Camera-type eye (tissue), 1 donor: ENCODE measurements around the gene RSPH9. TPM values are rescaled to one million over a fixed set of nuclear protein-coding genes. Genes with fewer than 3 reads are reported as not detected.

Experiments
- total RNA-seq: library from RNA; depleted of rRNA; stranded (reverse); fragments of >200 nt; gene quantifications from one replicate; pipeline ENCODE4 v1.2.3, GENCODE V29; 2014

RSPH9 gene
- 1.7 TPM for total RNA-seq

GRCh38 chr6:43644940-43645612 lies at the start of gene RSPH9:
Gene RSPH9 (plus strand): TSS chr6:43645036. CDS start chr6:43645099, 63 bp downstream.

DNA sequence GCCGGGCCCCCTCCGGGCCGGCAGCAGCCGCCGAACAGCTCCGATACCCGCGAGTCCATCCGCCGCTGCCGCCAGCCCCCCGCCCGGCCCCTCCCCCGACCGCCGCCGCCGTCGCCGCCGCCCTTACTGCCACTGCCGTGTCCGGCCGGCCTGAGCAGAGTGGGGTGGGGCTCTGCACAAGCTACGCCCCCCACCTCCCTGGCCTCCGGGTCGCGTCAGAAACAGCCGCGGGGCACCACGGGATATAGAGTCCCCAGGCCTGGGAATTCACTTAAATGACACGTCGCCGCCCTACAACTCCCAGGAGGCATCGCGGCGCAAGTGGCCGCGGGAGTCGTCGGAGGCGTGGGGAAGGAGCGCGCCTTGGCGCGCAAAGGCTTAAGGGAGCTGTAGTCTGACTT lies 15.7 kb upstream of the RSPH9 start, which contains the start of gene GTPBP2:
GTPBP2 (minus strand) TSS at position 161 of the 401 bp plus-strand sequence; CDS start at position 59, 102 bp downstream.

DNA sequence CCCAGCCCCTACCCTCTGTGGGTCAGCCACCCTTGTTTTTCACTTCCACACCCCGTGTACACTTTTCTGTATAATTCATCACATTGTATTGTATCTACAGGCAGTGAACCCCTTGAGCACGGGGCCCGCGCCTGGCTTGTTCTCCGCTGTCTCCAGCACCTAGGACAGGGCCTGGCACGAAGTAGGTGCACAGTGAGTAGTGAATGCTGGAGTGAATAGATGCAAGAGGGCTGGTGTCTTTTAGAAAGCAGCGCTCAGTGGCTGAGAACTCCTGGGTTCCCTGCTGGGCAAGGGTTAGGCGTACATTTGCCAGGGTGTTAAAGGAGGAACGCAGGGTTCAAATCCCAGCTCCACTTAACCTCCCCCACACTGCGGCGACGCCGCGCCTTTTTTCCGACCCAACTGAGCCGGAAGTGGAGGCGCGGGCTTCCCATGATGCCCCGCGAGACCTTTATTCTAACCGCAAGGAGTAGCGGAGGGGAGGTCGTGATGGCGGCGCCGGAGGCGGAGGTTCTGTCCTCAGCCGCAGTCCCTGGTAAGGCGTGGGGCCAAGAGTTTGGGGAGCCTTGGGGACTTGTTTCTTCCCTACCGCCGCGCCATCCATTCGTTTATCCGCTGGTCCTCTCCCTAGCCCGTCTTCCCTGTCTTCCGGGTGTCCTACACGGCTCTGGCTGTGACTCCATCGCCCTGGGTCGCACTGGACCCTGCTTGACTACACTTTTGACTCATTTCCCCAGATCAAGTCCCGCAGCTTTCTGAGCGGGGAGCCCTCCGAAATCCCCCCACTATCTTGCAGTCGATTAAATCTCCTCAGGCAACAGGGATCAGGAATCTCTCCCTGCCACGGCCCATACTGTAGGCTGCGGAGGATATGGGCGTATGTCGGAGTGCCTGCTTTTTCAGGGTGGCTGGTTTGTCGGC lies 9.2 kb upstream of the RSPH9 start, which contains the start of gene MAD2L1BP:
MAD2L1BP (plus strand) TSS at position 454 of the 921 bp plus-strand sequence; CDS start at position 490, 36 bp downstream.

DNA sequence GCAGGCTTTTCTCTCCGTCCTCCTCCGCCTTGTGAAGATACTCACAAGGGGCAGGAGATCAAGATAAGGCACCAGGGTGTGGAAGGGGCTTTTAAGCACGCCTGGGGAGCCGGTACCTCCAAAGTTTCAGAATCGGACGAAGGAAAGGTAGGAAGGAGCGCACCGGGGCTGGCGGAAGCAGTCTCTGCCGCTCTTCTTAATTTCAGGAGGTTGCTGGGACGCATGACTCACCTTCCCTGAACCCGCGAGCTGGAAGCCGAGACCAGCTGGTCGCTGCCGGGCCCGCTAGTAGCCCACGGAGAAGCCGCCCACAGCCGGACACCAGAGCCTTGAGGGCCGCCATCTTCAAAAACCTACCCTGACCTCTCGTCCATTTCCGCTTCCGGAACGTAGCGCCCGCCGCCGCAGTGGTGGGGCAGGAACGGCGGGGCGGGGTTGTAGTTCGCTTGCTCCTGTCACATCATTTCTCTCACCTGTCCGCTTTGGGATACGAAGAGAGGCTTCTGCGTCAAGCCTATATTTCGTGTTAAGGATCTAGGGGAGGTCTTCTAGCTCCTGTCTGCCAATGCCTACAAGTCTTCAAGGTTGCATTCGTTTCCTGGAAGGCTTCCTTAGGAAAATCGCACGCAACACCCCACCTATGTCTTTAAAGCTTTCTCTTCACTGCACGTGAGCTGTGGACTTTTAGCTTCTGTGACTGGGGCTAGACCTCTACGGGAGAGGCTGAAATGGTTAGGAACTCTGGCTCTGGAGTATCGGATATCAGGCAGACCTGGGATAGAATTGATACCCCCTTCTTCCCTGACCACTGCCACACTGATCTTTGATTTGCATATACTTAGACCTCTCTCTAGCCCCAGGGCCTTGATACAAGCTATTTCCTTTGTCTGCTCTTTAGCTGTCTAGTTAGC lies 42.9 kb downstream of the RSPH9 start, which contains the start of gene MRPS18A:
MRPS18A (minus strand) TSS at position 355 of the 911 bp plus-strand sequence; CDS start at position 343, 12 bp downstream.

Other genes starting within 250 kb of the RSPH9 start
- 18.3 TPM for gene ABCC10, start 217.5 kb upstream of the RSPH9 start, total RNA-seq
- gene DLK2, start 189.5 kb upstream of the RSPH9 start, total RNA-seq: 2.6 TPM
- gene TJAP1, start 167.5 kb upstream of the RSPH9 start, total RNA-seq: 24.7 TPM
- gene LRRC73, start 134.7 kb upstream of the RSPH9 start, total RNA-seq: 0.99 TPM
- 118 TPM for gene YIPF3, start 128.1 kb upstream of the RSPH9 start, total RNA-seq
- gene POLR1C, start 127.9 kb upstream of the RSPH9 start, total RNA-seq: 34.3 TPM
- 31.7 TPM for gene XPO5, start 69.0 kb upstream of the RSPH9 start, total RNA-seq
- gene POLH, start 68.9 kb upstream of the RSPH9 start, total RNA-seq: 18.2 TPM
- gene GTPBP2, start 15.8 kb upstream of the RSPH9 start, total RNA-seq: 46.9 TPM
- 37.4 TPM for gene MAD2L1BP, start 9.2 kb upstream of the RSPH9 start, total RNA-seq
- gene MRPS18A, start 42.8 kb downstream of the RSPH9 start, total RNA-seq: 35.5 TPM
- 262 TPM for gene VEGFA, start 125.2 kb downstream of the RSPH9 start, total RNA-seq